ENCODE measurements around the gene MYH7B.
A peak's percentile ranks its signal among the peaks of the same experiment; 100 is the strongest.

The MYH7B gene

DNA sequence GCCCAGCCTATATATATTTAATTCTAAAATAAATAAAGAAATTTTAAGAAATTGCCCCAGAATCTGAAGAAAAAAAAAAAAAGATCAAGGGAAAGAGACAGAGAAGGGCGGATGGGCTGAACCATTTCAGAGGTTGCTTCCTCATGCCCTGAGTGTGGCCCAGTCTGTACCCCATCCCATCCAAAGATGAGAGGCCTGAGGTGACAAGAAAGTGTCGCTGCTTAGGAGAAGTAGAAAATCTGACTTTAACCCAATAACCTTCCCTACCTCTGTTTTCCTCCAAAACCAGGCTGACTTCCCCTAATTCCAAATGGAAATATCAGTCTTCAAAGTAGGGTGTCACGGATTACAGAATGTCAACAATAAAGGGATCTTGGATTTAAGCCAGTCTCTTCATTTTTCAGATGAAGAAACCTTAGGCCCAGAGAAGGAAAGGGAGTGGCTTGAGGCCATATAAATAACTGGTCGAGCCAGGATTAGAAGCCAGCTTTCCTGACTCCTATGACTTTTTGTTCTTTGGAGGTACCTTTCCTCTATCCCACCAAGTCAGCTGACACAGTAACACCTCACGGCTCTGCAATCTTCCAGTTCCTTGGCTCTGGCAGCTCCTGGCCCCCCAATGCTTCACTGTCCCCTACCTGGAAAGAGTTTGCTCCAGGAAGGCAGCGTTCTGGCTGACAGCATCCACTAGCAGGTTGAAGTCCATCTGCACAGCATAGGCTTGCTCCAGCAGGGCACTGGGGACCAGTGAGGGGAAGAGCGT is 10.2 kb upstream of the MYH7B start:
- no peak for DNase-seq

DNA sequence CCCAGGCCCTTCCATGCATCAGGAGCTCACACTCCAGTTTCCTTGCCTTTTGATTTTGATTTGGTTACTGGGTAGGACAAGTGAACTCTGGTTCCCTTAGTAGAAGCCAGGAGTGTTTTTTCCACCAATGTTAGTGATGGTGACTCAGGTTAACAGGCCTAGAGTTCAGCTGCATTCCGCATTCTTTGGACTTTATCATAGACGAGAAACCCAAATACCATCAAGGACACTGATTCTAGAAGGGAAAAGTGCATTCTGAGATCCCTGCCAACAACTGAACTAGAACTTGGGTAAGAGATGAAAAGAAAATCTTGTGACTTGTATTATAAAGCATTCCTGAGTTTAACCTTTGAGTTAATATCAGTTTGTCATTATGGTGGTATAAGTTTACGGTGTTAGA is 9.0 kb upstream of the MYH7B start:
- no peak for DNase-seq

DNA sequence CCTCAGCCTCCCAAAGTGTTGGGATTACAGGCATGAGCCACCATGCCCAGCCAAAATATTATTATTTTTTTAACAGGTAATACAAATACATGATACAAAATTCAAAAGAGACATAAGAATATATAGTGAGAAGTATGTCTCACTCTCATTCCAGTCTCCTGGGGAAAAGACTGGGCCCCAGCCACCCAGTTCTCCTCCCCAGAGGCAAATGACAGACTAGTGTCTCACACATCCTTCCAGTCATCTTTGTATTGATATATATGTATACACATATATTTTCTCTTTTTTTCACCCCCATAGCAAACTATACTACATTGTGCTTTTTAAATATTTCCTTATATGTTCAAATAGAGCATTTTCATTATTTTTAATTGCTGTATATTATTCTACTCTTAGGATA is 8.3 kb upstream of the MYH7B start:
- DNase-seq, result no peak

DNA sequence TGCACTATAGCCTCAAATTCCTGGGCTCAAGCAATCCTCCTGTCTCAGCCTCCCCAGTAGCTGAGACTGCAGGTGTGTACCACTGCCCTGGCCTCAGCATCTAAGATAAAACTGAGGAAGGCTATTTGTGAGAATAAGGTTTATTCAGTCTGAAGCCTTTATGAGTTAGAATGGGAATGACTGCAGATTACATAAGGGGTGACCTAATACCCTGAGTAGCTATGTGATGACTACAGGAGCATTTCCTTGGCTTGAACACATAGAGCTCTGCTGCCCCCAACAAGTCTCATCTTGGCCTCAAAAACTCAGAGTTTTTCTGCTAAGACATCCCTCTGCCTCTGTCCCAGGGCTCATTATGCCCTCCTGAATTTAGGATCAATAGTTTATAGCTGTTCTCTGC is 7.6 kb upstream of the MYH7B start:
- no peak for DNase-seq

DNA sequence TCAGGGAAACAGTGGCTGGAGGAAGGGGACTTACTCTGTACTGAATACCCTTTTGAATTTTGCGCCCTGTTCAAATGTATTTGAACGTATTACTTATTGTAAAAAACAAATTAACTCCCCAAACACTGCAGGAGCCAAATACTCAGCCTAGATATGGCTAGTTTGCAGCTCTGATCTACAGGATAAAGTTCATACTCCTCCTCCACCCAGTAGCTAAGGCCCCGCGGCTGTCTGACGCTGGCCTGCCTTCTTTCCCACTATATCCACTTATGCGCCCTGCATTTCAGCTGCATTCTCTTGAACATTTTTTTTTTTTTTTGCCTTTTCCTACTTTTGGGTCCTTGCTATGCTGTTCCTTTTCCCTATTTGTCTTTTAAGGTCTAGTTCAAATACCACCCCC is 6.5 kb upstream of the MYH7B start:
- DNase-seq, result no peak

DNA sequence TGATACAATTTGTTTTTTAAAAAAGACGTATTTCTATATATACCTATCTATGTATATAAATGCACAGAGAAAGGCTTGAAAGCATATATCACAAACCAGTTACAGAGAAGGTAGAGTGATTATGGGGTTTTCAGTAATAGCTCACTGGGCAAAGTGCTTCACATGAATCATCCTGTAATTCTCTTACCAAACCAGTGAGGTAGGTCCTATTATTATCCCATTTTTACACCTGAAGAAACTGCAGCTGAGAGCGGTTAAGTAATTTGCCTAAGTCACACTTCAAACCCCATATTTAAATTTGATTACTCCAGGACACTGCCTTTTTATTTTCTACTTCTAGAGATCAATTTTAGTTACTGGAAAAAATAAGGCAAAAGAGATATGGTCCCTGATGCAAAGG is 4.4 kb upstream of the MYH7B start:
- peak; percentile 39 for DNase-seq

DNA sequence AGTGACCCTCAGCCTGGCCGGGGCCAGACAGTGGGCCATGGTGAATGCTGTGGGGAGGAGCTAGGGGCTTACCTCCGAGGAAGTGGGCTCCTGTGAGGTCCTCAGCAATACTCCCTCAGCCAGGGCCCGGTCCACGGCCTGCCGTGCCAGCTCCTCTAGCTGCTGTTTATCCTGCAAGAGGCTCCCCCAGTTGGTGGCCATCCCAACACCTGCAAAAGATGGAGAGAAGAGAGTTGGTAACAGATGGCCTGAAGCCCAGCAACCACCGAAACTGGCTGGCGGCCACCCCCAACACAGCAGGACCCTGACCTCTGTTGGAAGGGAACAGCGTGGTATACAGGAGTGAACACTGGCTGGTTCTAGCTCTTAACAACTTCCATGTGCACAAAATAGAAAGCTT is 4.0 kb upstream of the MYH7B start:
- DNase-seq, result no peak

DNA sequence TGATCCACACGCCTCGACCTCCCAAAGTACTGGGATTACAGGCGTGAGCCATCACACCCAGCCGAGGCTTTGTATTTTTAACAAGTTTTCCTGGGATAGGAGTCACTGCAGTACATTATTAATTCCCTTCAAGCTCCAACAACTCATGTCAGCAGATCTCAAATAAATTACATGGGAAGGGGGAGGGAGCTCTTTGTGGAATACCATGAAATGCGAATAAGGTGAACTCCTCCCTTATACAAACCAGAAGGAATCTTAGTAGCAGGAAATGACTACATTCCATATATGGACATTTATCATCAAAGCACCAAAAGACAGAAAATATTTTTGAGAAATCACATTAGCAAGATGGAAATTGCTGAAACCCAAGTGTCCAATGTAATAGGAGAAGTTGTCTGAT is 3.0 kb upstream of the MYH7B start:
- DNase-seq, result no peak

DNA sequence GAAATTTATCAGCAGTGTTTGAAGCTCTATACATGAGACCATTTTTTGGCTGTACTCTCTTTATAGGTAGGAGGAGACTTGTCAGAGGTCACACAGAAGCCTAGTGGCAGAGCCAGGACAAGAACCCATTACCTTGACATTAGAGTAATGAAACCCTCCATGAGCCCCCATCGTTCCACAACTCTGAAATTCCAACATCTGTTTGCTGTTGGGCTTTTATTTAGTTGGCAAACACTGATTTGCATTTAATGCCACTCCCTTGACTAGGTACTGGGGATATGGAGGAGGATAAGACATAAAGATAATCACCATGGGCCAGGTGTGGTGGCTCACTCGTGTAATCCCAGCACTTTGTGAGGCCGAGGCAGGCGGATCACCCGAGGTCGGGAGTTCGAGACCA is 1.7 kb upstream of the MYH7B start:
- no peak for DNase-seq

DNA sequence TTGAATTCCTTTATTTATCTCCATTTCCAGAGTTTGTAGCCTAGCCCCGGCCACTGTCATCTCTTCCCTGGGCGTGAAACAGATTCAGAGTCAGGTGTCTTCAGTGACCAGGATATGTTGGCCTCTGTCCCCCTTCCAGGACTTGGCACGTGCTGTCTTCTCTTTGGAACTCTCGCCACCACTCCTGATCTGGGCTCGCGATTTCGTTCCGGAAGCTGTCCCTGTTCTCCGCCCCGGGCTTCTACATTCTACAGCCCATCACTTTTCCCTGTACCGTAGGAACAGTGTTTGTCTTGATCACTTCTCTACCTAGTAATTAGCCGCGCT is 801 bp upstream of the MYH7B start:
- DNase-seq, result no peak

DNA sequence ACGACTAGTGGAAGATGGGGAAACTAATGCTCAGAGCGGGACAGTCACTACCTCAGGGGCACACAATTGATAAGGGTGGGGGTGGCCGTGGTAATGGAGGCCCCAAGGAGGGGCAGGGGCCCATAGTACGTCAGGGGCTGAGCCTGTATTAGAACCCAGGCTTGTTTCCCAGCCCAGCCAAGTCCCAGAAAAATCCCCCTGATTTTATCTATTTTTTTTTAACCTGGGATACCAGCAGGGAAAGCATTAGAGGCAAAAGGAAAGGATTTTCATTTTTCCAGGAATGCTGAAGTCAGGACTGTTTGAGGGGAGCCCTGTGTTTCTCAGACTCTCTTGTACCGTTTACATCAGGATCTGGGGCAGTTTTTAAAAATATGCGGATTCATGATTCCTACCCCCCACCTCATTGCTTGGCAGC is 382 bp downstream of the MYH7B start:
- no peak for DNase-seq

DNA sequence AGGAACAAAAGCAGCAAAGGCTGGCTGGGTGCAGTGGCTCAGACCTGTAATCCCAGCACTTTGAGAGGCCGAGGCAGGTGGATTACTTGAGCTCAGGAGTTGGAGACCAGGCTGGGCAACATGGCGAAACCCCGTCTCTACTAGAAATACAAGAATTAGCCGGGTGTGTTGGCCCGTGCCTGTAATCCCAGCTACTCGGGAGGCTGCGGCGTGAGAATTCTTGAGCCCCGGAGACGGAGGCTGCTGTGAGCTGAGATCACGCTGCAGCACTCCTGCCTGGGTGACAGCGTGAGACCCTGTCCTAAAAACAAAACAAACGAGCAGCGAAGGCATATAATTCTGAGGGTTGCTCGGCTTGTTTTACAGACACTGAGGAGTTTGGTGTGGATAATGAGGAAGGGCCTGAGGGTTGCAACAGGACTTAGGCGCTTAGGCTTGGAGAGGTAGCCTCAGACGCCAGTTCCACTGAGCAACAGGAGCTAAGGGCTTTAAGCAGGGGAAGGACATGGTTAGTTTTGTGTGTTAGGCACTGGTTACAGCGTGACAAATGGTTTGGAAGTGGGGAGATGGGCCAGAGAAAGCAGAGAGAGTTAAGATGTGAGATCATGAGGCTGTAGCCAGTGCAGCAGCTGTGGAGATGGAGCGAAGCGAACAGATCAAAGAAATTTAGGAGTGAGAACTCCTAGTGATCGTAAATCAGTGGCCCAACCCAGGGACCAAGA is 1.2 kb downstream of the MYH7B start:
- DNase-seq, result no peak

DNA sequence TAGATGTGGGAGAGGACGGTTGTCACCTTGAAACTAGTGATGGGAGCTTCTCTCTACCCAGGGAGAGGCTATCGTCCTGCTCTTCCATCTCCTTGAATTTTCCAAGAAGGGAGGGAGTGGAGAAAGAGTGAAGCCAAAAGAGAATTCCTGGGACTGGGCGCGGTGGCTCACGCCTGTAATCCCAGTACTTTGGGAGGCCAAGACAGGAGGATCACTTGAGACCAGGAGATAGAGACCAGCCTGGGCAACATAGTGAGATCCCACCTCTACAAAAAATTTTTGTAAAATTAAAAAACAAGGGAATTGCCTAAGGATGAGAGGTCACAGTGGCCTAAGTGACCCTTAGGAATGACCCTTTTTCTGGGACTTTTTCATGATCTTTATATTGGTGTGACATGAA is 8.8 kb downstream of the MYH7B start:
- no peak for DNase-seq

DNA sequence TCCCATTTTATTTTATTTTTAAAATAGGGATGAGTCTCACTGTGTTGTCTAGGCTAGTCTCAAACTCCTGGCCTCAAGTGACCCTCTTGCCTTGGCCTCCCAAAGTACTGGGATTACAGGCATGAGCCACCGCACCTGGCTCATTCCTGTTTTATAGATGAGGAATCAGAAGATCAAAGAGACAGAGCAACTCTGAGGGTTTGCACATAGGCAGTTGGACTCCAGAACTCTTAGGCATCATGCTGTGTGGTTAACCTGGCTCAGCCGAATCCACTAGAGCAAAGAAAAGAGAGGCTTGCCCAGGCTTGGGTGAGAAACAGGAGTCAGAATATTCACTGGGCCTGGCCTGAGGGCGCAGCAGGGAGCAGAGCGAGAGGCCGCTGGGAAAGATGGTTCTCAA is 9.4 kb downstream of the MYH7B start:
- no peak for DNase-seq

DNA sequence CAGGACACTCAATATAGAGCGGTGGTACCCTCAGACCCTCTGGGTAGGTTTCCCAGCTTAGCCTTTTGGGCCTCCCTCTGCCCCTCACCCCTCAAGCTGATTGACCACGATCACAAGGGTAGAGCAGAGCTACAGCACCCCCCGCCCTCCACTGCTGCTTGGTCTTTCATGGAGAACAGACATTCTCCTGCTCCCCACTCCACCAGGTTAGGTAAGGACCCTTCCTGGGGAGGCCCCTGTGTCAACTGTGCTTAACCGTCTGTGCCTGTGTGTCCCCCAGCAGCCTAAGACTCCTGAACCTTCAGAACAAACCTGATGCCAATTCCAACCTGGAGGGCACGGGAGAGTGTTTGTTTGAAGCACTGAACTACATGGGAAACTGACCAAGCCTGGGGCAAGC is 11.8 kb downstream of the MYH7B start:
- DNase-seq, result no peak

DNA sequence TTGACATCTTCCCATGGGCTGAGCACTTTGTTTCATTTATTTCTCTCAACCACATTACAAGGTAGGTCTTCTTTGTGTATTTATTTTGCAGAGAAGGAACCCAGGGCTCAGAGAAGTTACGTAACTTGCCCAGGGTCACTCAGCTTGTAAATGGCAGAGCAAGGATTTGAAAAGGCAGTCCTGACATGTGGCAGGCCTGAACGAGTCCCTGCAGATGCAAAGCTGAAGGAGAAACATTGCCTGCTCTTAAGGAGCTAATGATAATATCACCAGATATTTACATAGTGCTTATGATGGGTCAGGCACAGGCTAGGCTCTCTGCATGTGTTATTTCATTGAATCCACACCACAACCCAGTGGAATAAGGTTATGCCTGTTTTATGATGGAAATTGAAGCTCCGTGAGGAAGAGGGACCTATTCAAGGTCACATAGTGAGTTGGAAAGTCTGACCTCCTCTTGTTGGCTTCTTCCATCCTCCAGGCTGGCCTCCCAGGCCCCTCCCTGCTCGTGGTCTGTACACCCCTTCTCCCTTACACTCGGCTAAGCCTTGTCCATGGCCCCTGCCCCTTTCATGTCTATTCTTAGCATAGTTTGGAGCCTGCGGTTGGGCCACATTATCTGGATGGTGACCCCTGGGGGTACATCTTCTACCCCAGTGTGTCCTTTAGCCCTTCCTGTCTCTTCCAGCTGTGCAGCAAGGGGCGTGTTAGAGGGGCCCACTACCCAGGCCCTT is 12.5 kb downstream of the MYH7B start:
- DNase-seq, result no peak

DNA sequence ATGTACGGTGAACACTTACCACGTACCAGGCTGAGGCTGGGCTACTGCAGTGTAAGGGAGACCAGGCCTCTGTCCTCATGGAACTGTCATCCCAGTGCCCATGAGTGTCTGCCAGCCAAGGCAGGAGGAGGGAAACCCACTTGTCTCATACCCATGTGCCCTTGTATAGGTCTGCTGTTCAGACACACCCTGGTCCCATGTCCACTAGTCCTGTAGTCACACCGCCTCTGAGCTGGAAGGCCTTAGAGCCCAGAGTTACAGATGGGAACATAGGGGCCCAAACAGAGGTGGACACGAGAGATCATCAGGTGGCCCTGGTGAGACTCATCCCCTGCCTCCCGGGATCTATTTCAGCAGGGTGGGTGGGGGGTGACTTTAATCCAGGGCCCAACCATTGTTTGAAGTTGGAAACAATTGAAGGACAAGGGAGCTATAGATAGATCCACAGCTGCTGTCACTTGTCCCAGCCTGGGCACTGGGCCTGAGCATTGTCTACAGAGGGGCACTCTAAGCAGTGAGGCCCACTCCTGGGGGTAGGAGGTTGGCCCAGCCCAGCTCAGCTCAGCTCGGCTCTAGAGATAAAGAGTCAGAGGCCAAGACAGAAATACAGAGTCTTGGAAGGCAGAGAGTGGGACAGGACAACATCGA is 14.6 kb downstream of the MYH7B start:
- DNase-seq, result no peak

DNA sequence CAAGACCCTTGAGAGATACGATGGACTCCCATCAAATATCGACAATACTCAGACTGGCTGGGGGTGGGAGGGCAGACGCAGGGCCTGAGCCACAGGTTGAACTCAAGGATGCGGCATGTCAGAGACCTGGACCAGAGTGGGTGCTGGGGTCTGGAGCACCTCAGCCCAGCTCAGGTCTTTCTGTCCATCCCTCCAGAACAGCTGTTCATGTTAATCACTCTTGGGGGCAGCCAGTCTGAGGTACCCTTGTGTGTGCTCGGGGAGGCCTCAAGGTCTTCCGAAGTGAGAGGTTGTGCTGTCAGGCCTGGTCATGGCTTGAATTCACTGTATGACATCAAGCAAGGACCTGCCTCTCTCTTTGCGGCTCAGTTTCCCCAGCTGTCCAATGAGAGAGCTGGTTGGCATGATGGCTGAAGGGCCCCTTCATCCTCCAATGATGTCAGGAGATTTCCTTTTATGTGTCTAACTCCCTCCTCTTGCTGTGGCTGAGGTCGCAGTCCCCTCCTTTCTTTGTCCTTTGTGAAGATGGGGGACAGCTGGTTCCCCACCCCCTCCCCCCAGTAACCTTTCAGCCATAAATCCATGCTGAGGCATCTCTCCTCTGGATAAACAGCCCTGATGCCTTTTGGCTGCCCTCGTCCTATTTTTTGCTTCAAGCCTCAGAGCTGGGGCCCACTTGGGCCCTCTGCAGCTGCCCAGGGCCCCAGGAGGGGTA is 15.3 kb downstream of the MYH7B start:
- DNase-seq, result no peak

DNA sequence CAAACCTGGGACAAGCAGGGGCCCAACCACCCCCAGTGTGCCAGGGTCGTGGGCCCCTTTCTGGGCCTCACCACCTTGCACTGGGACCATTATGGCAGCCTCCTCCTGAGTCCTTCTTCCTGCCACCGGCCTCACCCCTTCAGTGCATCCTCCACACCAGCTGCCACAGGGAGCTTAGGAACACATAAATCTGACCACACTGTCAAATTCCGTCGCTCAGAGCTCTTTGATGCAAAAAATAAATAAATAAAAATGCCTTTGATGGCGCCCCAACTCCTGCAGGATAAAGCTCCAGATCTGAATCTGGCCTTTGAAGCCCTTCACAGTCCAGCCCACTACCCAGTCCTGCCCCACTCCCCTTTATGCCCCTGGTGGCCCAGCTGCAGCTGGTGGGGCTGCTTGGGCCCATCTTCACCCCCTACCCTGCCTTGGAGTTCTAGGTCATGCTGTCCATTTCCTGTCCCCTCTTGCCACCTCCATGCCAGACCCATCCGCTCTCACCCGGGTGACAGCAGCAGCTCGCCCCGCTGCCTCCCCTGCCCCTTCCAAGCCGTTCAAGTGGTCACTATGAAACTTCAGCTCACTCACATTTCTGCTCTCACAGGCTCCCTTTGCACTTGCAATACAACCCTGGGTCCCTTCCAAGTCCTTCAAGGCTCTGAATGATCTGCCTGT is 16.0 kb downstream of the MYH7B start:
- DNase-seq, result no peak

DNA sequence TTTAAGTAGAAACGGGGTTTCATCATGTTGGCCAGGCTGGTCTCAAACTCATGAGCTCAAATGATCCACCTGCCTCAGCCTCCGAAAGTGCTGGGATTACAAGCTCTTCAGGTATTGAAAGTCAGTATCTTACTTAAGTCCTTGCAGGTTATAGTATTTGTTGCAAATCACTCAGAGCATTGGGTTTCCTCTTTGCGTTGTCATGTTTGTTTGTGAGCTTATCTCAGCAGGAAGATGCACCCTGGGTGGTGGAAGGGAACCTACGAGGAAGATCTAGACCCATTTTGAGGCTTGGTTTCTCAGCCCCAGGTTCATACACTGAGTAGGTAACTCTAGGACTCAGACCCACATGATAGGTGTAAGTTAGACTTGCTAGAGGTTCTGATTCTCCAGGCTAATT is 18.6 kb downstream of the MYH7B start:
- DNase-seq, result no peak

DNA sequence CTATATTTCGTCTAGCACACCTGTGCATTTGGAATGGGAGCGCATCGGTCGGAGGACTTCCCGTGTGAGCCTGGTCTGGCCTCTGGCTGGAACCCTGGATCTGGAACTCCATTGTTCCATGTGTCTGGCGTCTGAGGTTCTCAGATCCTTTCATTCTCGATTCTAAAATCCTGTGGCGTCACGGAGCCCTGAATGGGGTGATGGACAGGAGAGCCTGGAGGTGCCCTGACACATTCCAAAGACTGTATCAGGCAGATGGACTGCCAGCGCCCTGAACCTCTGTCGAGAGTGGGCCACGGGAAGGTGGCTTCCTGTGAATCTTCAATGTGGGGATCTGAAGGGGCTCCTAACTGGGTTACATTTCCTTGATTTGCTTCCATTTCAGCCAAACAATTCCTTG is 20.6 kb downstream of the MYH7B start:
- no peak for DNase-seq

DNA sequence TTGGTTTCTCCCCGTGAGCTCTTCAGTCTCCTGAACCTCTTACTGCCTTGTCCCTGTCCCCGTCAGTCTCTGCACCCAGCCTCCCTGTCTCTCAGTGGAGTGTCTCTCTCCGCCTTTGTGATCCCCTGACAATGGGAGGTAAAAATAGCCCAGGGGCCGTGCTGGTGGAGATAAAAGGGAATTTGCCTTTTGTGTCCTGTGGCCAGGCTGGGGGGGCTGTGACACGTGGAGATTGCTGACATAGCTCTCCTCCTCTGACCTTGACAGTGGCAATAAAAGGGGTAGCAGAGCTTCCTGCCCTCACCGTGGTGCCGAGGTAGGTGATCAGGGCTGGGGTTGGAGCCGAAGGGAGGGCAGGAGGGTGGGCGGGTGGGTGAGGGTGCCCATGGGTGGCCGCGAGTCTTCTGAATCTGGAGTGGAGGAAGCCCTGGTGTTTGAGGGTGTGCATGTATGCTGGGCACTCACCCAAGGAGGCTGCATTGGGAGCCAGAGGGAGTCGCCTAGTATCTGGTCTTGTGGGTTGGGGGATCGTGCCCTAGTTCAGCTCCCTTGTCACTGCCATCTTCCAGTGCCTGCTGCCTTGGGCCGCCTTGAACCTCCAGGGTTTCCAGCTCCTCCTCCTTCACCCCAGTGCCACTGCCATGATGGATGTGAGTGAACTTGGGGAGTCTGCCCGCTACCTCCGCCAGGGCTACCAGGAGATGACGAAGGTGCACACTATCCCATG is 21.9 kb downstream of the MYH7B start:
- no peak for DNase-seq
